ENCODE results near the gene GPR89A.

GPR89A gene

GRCh38 chr1:145719230-145720079, 111.7 kb downstream of the GPR89A start, which contains the start of gene CD160:
Gene CD160, plus strand, starts transcription at chr1:145719499. Its CDS starts 8,829 bp downstream, at chr1:145728328.
- no peak for DNase-seq

All from NCI-H526 treated with DMSO at 0.1 percent for 48 hours (cell line).